H54 (cell line): Measurements from ENCODE around the gene NUDT6.
A peak's percentile ranks its signal among the peaks of the same experiment; 100 is the strongest.
"Not testable (repeated sequence)": the region's sequence is repeated elsewhere in the genome, so short reads cannot be mapped to it uniquely, and the experiment has no call there.

Experiments
- DNase-seq: peaks from one replicate; pipeline ENCODE4 v3.0.0; 2011; ENCODE audit warnings: low spot score, mixed read lengths; ENCODE audit not compliant: insufficient read length
- FAIRE-seq: peaks from 3 replicates; lab custom pipeline; 2011; peaks lifted over from hg19 to GRCh38; lab: Jason Lieb, UNC
- POLR2A ChIP-seq: IDR thresholded peaks from 2 replicates; pipeline ENCODE4 v1.6.1; 2011; ENCODE audit warnings: low read depth, mild to moderate bottlenecking, low read length

NUDT6 gene

GRCh38 chr4:122875949-122876348 is 46.4 kb downstream of the NUDT6 start:
- FAIRE-seq (no peak), DNase-seq (no peak)
- TF ChIP-seq POLR2A: no peak

- no peak for TF ChIP-seq POLR2A
- FAIRE-seq (no peak), DNase-seq (peak; percentile 0)
These were observed 48.4 kb downstream of the NUDT6 start for GRCh38 chr4:122873821-122874593.

GRCh38 chr4:122873146-122873545 is 49.3 kb downstream of the NUDT6 start:
- no peak for DNase-seq
- no peak for FAIRE-seq
- TF ChIP-seq POLR2A: no peak

- not testable (repeated sequence) for FAIRE-seq, DNase-seq
These were observed 54.2 kb downstream of the NUDT6 start for GRCh38 chr4:122868235-122868634.

GRCh38 chr4:122865425-122865824 is 57.0 kb downstream of the NUDT6 start:
- FAIRE-seq (no peak), DNase-seq (no peak)
- no peak for TF ChIP-seq POLR2A

- FAIRE-seq (no peak), DNase-seq (no peak)
- TF ChIP-seq POLR2A: no peak
These were observed 58.8 kb downstream of the NUDT6 start for GRCh38 chr4:122863639-122864038.

GRCh38 chr4:122861172-122861943 is 61.0 kb downstream of the NUDT6 start:
- FAIRE-seq: no peak
- no peak for DNase-seq
- no peak for TF ChIP-seq POLR2A

GRCh38 chr4:122858705-122859104 is 63.7 kb downstream of the NUDT6 start:
- no peak for TF ChIP-seq POLR2A
- FAIRE-seq (no peak), DNase-seq (no peak)

GRCh38 chr4:122857160-122857559 is 65.2 kb downstream of the NUDT6 start:
- FAIRE-seq: no peak
- no peak for DNase-seq

GRCh38 chr4:122855353-122855890 is 67.0 kb downstream of the NUDT6 start:
- no peak for TF ChIP-seq POLR2A
- DNase-seq: no peak
- FAIRE-seq: no peak

More at GRCh38 chr4:122857160-122857559, 65.2 kb downstream of the NUDT6 start:
- TF ChIP-seq POLR2A: no peak

GRCh38 chr4:122854447-122855352 is 67.7 kb downstream of the NUDT6 start:
- DNase-seq: no peak
- no peak for FAIRE-seq
- no peak for TF ChIP-seq POLR2A

- DNase-seq (no peak), FAIRE-seq (no peak)
- no peak for TF ChIP-seq POLR2A
These were observed 70.8 kb downstream of the NUDT6 start for GRCh38 chr4:122851568-122851967.

- not testable (repeated sequence) for FAIRE-seq, DNase-seq
These were observed 72.6 kb downstream of the NUDT6 start for GRCh38 chr4:122849789-122850188.
